Skeletal muscle cell (primary cell): ENCODE data around the gene CRIP3.

Experiments
- DNase-seq: peaks from one replicate; pipeline ENCODE4 v3.0.0-alpha.2; 2010; ENCODE audit warnings: low read depth
- H3K4me3 ChIP-seq: 2 replicates; pipeline ENCODE4 v1.5.1; 2011; ENCODE audit warnings: low read depth, mild to moderate bottlenecking, control low read depth, low read length, moderate library complexity

CRIP3 gene

GRCh38 chr6:43292341-43292740 is 16.3 kb downstream of the CRIP3 start:
- no peak for DNase-seq
- H3K4me3 ChIP-seq = no peak overlapping the region

- no peak overlapping the region for H3K4me3 ChIP-seq
- DNase-seq = no peak
Measured at GRCh38 chr6:43291708-43292107, 16.9 kb downstream of the CRIP3 start.

- no peak overlapping the region for H3K4me3 ChIP-seq
- no peak for DNase-seq
Measured at GRCh38 chr6:43290905-43291355, 17.7 kb downstream of the CRIP3 start.

GRCh38 chr6:43290339-43290904 is 18.2 kb downstream of the CRIP3 start:
- no peak for DNase-seq
- H3K4me3 ChIP-seq = no peak overlapping the region

- no peak for DNase-seq
- no peak overlapping the region for H3K4me3 ChIP-seq
Measured at GRCh38 chr6:43287717-43288679, 20.6 kb downstream of the CRIP3 start.

GRCh38 chr6:43286980-43287716 is 21.5 kb downstream of the CRIP3 start:
- H3K4me3 ChIP-seq = no peak overlapping the region
- DNase-seq = no peak

- DNase-seq = no peak
- H3K4me3 ChIP-seq = no peak overlapping the region
Measured at GRCh38 chr6:43286456-43286979, 22.1 kb downstream of the CRIP3 start.

GRCh38 chr6:43285832-43286231 is 22.8 kb downstream of the CRIP3 start:
- no peak overlapping the region for H3K4me3 ChIP-seq
- no peak for DNase-seq

- H3K4me3 ChIP-seq = no peak overlapping the region
- no peak for DNase-seq
Measured at GRCh38 chr6:43284991-43285781, 23.4 kb downstream of the CRIP3 start.

- no peak for DNase-seq
- H3K4me3 ChIP-seq = no peak overlapping the region
Measured at GRCh38 chr6:43283905-43284304, 24.7 kb downstream of the CRIP3 start.

- H3K4me3 ChIP-seq = no peak overlapping the region
- DNase-seq = no peak
Measured at GRCh38 chr6:43283514-43283901, 25.1 kb downstream of the CRIP3 start.

- H3K4me3 ChIP-seq = no peak overlapping the region
- no peak for DNase-seq
Measured at GRCh38 chr6:43282636-43283513, 25.8 kb downstream of the CRIP3 start.

- DNase-seq = no peak
- H3K4me3 ChIP-seq = no peak overlapping the region
Measured at GRCh38 chr6:43282060-43282459, 26.6 kb downstream of the CRIP3 start.

- H3K4me3 ChIP-seq = no peak overlapping the region
- no peak for DNase-seq
Measured at GRCh38 chr6:43280234-43280633, 28.4 kb downstream of the CRIP3 start.

- no peak overlapping the region for H3K4me3 ChIP-seq
- DNase-seq = no peak
Measured at GRCh38 chr6:43278524-43279078, 30.0 kb downstream of the CRIP3 start.

GRCh38 chr6:43277643-43278523 is 30.7 kb downstream of the CRIP3 start:
- no peak overlapping the region for H3K4me3 ChIP-seq
- DNase-seq = no peak

GRCh38 chr6:43277306-43277642 is 31.4 kb downstream of the CRIP3 start:
- no peak overlapping the region for H3K4me3 ChIP-seq
- DNase-seq = no peak
